ENCODE measurements around the gene PCDHB6. TPM values are rescaled to one million over a fixed set of nuclear protein-coding genes. Genes with fewer than 3 reads are reported as not detected.
A peak's percentile ranks its signal among the peaks of the same experiment; 100 is the strongest.
"Not testable (repeated sequence)": the region's sequence is repeated elsewhere in the genome, so short reads cannot be mapped to it uniquely, and the experiment has no call there.

PCDHB6 gene
- total and polyA plus RNA-seq, 12 donors = 0.16 to 0.68 (median 0.44) TPM

- peak within 1 kb of the TSS in 8 of 10 donors; percentile 6 to 43 (median 32) for H3K4me3 ChIP-seq
Measured at GRCh38 chr5:141172381-141173204, 22.7 kb downstream of the PCDHB6 start, which contains the start of gene PCDHB7. TSS of gene PCDHB7 (plus strand) at chr5:141172644. CDS start at chr5:141172836, 192 bp downstream.

GRCh38 chr5:141174291-141175104, 24.6 kb downstream of the PCDHB6 start:
- intact Hi-C loops (cut with DNase I); H3K4me3 ChIP-seq; H3K27ac ChIP-seq; DNase-seq; H3K36me3 ChIP-seq; H3K4me1 ChIP-seq; ATAC-seq: not testable (repeated sequence)
- WGBS, 2 donors = 34 to 39% methylated on average over 55 to 79 of the region's 79 CpGs
- H3K9me3 ChIP-seq = peaks cover 0 to 62% (median 0%) of the 10 kb centered on the region in 11 donors
- H3K27me3 ChIP-seq = peaks cover 0 to 73% (median 46%) of the 10 kb centered on the region in 7 donors

More at GRCh38 chr5:141172381-141173204, 22.7 kb downstream of the PCDHB6 start, which contains the start of gene PCDHB7:
- ATAC-seq (no peak), DNase-seq (peak in 1 of 2 donors; percentile 40)
- H3K27ac ChIP-seq = no peak within 1 kb of the TSS
- H3K9me3 ChIP-seq = peaks cover 0 to 58% (median 0%) of the 10 kb centered on the region in 11 donors
- H3K36me3 ChIP-seq = no peaks in the 10 kb centered on the region
- H3K27me3 ChIP-seq = peaks cover 0 to 76% (median 37%) of the 10 kb centered on the region in 7 donors
- intact Hi-C loops (cut with DNase I) = no loop called here
- WGBS, 2 donors = 28 to 30% methylated on average over 20 of the region's 20 CpGs
- H3K4me1 ChIP-seq = no peaks in the 10 kb centered on the region
- TF ChIP-seq CTCF (IDR thresholded peaks at IDR 0.05) = peak in 8 of 9 donors; percentile 22 to 62 (median 48)

GRCh38 chr5:141175933-141176332, 26.1 kb downstream of the PCDHB6 start:
- intact Hi-C loops (cut with DNase I) = no loop called here
- H3K27me3 ChIP-seq = peaks cover 0 to 73% (median 55%) of the 10 kb centered on the region in 7 donors
- no peaks in the 10 kb centered on the region for H3K4me1 ChIP-seq
- 67 to 69% methylated on average over 1 of the region's 1 CpG for WGBS, 2 donors
- H3K9me3 ChIP-seq = peaks cover 0 to 74% (median 0%) of the 10 kb centered on the region in 11 donors
- DNase-seq (no peak), ATAC-seq (no peak)
- no peaks in the 10 kb centered on the region for H3K36me3 ChIP-seq
- no peak for TF ChIP-seq CTCF (IDR thresholded peaks at IDR 0.05)
- H3K4me3 ChIP-seq = no peak overlapping the region
- H3K27ac ChIP-seq = no peak overlapping the region

- intact Hi-C loops (cut with DNase I); H3K27ac ChIP-seq; H3K36me3 ChIP-seq; H3K4me1 ChIP-seq; DNase-seq: not testable (repeated sequence)
- ATAC-seq = peak in 6 of 8 donors; percentile 24 to 85 (median 64)
- WGBS, 2 donors = 21 to 23% methylated on average over 12 to 14 of the region's 18 CpGs
- peak in 7 of 9 donors; percentile 8 to 36 (median 16) for TF ChIP-seq CTCF (IDR thresholded peaks at IDR 0.05)
- Histone ChIP-seq H3K4me3 (peak within 1 kb of the TSS in 2 of 10 donors; percentile 16 to 41), H3K27me3 (peaks cover 0 to 77% (median 56%) of the 10 kb centered on the region in 7 donors), H3K9me3 (peaks cover 0 to 85% (median 7%) of the 10 kb centered on the region in 11 donors)
Measured at GRCh38 chr5:141177577-141178191, 27.8 kb downstream of the PCDHB6 start, which contains the start of gene PCDHB8. TSS of gene PCDHB8 (plus strand) at chr5:141177790. CDS start at chr5:141178035, 245 bp downstream.

GRCh38 chr5:141179371-141179770, 29.5 kb downstream of the PCDHB6 start:
- ATAC-seq; H3K4me1 ChIP-seq; intact Hi-C loops (cut with DNase I); H3K4me3 ChIP-seq; H3K36me3 ChIP-seq; H3K27ac ChIP-seq; DNase-seq: not testable (repeated sequence)
- Histone ChIP-seq H3K27me3 (peaks cover 0 to 71% (median 61%) of the 10 kb centered on the region in 7 donors), H3K9me3 (peaks cover 0 to 84% (median 18%) of the 10 kb centered on the region in 11 donors)
- WGBS, 2 donors = 35 to 37% methylated on average over 28 to 35 of the region's 39 CpGs

GRCh38 chr5:141179876-141180275, 30.0 kb downstream of the PCDHB6 start:
- not testable (repeated sequence) for H3K27ac ChIP-seq, DNase-seq, ATAC-seq, H3K4me3 ChIP-seq, H3K36me3 ChIP-seq, H3K4me1 ChIP-seq
- intact Hi-C loops (cut with DNase I) = loop anchor here in 3 of 10 donors (5.0 to 10.0 kb wide), 2 partner anchors 382 to 385 kb away; no protein-coding TSS in a partner anchor
- WGBS, 2 donors = 22 to 31% methylated on average over 19 to 22 of the region's 32 CpGs
- H3K27me3 ChIP-seq = peaks cover 0 to 72% (median 61%) of the 10 kb centered on the region in 7 donors
- H3K9me3 ChIP-seq = peaks cover 0 to 84% (median 18%) of the 10 kb centered on the region in 11 donors
